Measurements from ENCODE around the gene XCL1. TPM values are rescaled to one million over a fixed set of nuclear protein-coding genes. Genes with fewer than 3 reads are reported as not detected.

XCL1 gene
- total RNA-seq, 4 donors from 2014 or later = 0.42 to 1.2 (median 0.91) TPM; not detected in 1

DNA sequence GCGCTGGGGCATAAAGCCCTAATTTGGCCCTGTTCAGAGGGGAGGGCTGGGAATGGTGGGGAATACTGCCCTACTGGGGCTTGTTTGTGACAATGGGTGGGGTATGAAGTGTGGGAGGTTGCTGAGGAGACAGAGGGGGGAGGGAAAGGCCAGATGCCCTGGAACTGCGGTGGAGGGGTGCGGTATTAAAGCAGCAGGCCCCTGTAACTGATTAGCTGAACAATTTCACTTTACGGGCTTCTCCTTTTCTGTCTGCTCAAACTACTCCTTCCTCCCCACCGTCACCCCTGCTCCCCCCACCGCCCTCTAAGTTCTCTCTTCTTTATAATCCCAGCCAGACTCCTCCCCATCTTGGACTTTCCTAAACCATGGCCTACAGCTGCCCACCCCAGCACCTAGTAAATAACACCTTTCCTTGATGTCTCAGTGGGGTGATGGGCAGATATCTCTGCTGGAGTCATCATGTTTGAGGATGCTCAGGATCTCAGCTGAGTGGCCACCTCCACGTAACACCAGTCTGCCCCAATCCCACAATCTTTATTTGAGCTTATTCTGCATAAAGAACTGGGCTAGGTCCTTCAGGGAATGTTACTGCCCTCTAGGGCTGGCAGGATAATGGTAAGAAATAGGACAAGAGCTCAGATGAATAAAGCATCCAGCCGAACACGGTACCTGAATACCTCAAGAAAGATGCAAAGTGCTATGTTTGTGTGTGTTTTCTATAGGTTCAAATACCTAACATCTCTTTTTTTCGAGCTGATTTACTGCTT is 33.5 kb downstream of the XCL1 start:
- Histone ChIP-seq H3K27ac (replicated peaks in 1 of 4) (peak overlapping the region; percentile 55 to 73 (median 64)), H3K36me3 (no peaks in the 10 kb centered on the region), H3K27me3 (no peaks in the 10 kb centered on the region), H3K4me1 (peaks cover 42 to 55% (median 51%) of the 10 kb centered on the region in 4 donors), H3K9me3 (no peaks in the 10 kb centered on the region), H3K4me3 (no peak overlapping the region)
- 58% methylated on average over 10 of the region's 10 CpGs for WGBS
- DNase-seq (ENCODE audit: extremely low spot score) = peak; percentile 57
- intact Hi-C loops (cut with DNase I) = loop anchor here (5.0 to 10.0 kb wide), 4 partner anchors 175 to 525 kb away; no protein-coding TSS in a partner anchor
- TF ChIP-seq, protein P1, sequence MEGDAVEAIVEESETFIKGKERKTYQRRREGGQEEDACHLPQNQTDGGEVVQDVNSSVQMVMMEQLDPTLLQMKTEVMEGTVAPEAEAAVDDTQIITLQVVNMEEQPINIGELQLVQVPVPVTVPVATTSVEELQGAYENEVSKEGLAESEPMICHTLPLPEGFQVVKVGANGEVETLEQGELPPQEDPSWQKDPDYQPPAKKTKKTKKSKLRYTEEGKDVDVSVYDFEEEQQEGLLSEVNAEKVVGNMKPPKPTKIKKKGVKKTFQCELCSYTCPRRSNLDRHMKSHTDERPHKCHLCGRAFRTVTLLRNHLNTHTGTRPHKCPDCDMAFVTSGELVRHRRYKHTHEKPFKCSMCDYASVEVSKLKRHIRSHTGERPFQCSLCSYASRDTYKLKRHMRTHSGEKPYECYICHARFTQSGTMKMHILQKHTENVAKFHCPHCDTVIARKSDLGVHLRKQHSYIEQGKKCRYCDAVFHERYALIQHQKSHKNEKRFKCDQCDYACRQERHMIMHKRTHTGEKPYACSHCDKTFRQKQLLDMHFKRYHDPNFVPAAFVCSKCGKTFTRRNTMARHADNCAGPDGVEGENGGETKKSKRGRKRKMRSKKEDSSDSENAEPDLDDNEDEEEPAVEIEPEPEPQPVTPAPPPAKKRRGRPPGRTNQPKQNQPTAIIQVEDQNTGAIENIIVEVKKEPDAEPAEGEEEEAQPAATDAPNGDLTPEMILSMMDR (IDR thresholded peaks at IDR 0.05) = peak in 2 of 3 experiments; percentile 8 to 24
- no peak for TF ChIP-seq EP300 (IDR thresholded peaks at IDR 0.05)
- no peak for TF ChIP-seq POLR2A (IDR thresholded peaks at IDR 0.05; ENCODE audit: low read depth)

DNA sequence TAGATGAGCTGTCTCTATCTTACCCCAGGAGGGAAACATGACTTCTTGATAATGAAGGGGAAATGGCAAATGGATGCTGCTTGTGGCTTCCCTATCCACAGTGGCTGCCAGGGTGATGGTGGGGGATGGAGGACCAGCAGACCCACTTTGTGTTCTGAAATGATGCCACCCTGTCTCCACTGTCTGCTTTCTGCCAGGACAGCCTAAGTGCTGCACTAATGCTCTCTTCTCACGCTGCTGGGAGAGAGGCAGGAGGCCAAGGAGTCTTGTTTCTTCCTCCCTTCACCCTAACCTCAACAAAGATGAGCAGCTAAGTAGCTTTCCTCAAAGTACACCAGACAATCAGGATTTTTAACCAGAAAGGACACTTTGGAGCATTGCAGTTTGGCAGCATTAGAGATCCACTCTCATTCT is 36.6 kb downstream of the XCL1 start:
- H3K36me3 ChIP-seq = no peaks in the 10 kb centered on the region
- peak overlapping the region; percentile 42 to 70 (median 66) for H3K27ac ChIP-seq (replicated peaks in 1 of 4)
- H3K9me3 ChIP-seq = no peaks in the 10 kb centered on the region
- H3K4me3 ChIP-seq = no peak overlapping the region
- H3K27me3 ChIP-seq = no peaks in the 10 kb centered on the region
- peaks cover 33 to 51% (median 49%) of the 10 kb centered on the region in 4 donors for H3K4me1 ChIP-seq
- intact Hi-C loops (cut with DNase I) = loop anchor here (5.0 to 10.0 kb wide), 2 partner anchors 172 to 489 kb away; no protein-coding TSS in a partner anchor
- no peak for TF ChIP-seq EP300 (IDR thresholded peaks at IDR 0.05)
- TF ChIP-seq POLR2AphosphoS5 (IDR thresholded peaks at IDR 0.05) = no peak
- no peak for TF ChIP-seq POLR2A (IDR thresholded peaks at IDR 0.05; ENCODE audit: low read depth)
- WGBS = no CpG with 5 or more reads among the region's 1 CpG
- DNase-seq (ENCODE audit: extremely low spot score) = peak; percentile 66

DNA sequence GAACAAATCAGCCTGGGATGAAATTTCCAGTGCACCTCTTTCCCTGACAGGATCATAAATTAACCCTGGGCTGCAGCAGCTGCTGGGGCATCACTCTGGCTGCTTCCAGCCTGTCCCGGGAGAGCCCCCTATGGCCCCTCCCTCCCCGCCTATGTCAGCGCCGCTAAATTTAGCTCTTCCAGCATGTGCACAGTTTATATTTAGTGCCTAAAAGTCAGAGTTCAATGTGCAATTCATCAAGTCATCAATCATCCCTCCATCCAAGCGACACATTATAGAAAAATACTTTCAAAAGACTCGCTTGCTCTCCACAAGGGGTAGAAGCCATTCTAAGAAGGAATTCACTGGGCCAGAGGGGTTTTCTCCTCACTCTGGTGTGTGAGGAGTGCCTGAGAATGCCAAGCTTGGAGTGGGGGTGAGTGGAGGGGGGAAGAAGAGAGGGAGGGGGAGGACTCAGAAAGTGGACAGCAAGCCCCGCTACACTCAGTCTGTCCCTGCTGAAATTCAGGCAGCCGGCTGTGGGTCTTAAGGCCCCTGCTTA is 37.4 kb downstream of the XCL1 start:
- Histone ChIP-seq H3K4me1 (peaks cover 28 to 44% (median 42%) of the 10 kb centered on the region in 4 donors), H3K36me3 (no peaks in the 10 kb centered on the region), H3K9me3 (no peaks in the 10 kb centered on the region), H3K4me3 (no peak overlapping the region), H3K27me3 (no peaks in the 10 kb centered on the region), H3K27ac (replicated peaks in 1 of 4) (peak overlapping the region; percentile 42 to 70 (median 66))
- DNase-seq (ENCODE audit: extremely low spot score) = peak; percentile 86
- WGBS = 22% methylated on average over 8 of the region's 8 CpGs
- intact Hi-C loops (cut with DNase I) = loop anchor here (5.0 to 10.0 kb wide), 2 partner anchors 171 to 489 kb away; no protein-coding TSS in a partner anchor
- peak; percentile 27 to 63 for TF ChIP-seq POLR2AphosphoS5 (IDR thresholded peaks at IDR 0.05)
- peak; percentile 13 for TF ChIP-seq EP300 (IDR thresholded peaks at IDR 0.05)
- TF ChIP-seq, protein P1 (IDR thresholded peaks at IDR 0.05) = no peak
- no peak for TF ChIP-seq POLR2A (IDR thresholded peaks at IDR 0.05; ENCODE audit: low read depth)

DNA sequence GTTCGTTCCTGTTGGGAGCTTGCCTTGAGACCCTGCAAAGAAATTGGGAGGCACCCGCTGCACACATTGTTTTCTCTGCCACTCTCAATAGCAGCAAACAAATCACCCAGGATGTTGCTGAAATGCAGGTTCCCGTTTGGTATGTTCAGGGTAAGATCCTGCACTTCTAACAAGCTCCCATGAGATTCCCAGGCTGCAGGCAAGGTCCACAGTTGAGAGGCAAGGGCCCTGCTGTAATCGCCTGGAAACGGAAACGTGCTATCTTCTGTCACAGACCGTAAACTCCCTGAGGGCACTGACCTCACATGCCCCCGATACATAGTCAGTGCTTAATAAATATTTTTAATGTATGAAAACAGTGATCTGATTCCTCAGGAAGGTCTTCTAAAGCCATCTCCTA is 37.8 kb downstream of the XCL1 start:
- Histone ChIP-seq H3K9me3 (no peaks in the 10 kb centered on the region), H3K27me3 (no peaks in the 10 kb centered on the region), H3K27ac (replicated peaks in 1 of 4) (peak overlapping the region; percentile 42 to 70 (median 66)), H3K36me3 (no peaks in the 10 kb centered on the region), H3K4me3 (no peak overlapping the region), H3K4me1 (peaks cover 27 to 39% (median 37%) of the 10 kb centered on the region in 4 donors)
- intact Hi-C loops (cut with DNase I) = loop anchor here (5.0 to 10.0 kb wide), 2 partner anchors 171 to 488 kb away; no protein-coding TSS in a partner anchor
- DNase-seq (ENCODE audit: extremely low spot score) = peak; percentile 79
- TF ChIP-seq EP300 (IDR thresholded peaks at IDR 0.05) = no peak
- no peak for TF ChIP-seq POLR2A (IDR thresholded peaks at IDR 0.05; ENCODE audit: low read depth)
- TF ChIP-seq, protein P1 (IDR thresholded peaks at IDR 0.05) = no peak
- no peak for TF ChIP-seq POLR2AphosphoS5 (IDR thresholded peaks at IDR 0.05)
- 58% methylated on average over 8 of the region's 8 CpGs for WGBS

DNA sequence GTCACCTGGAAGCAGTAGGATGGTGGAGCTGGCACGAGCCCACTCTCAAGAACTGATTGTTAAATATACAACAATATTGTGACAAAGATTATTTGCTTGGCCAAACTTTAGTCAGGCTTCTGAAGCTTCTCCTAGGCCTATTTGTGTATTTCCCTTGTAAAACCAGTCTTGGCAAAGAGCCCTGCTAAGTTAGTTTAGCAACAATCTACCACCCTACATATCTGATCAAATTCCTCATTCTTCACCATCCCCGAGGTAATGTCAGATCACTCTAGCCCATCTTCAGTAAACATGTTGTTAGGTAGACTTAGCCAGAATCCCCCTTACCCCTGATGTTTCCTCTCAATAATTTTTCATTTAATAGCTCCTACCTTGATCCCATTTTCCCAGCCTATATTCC is 39.6 kb downstream of the XCL1 start:
- Histone ChIP-seq H3K4me1 (peaks cover 20 to 33% (median 29%) of the 10 kb centered on the region in 4 donors), H3K36me3 (no peaks in the 10 kb centered on the region), H3K27me3 (no peaks in the 10 kb centered on the region), H3K9me3 (no peaks in the 10 kb centered on the region), H3K4me3 (no peak overlapping the region), H3K27ac (replicated peaks in 1 of 4) (no peak overlapping the region)
- WGBS = 74% methylated on average over 2 of the region's 2 CpGs
- no peak for DNase-seq (ENCODE audit: extremely low spot score)
- no peak for TF ChIP-seq POLR2A (IDR thresholded peaks at IDR 0.05; ENCODE audit: low read depth)
- no peak for TF ChIP-seq POLR2AphosphoS5 (IDR thresholded peaks at IDR 0.05)
- TF ChIP-seq, protein P1 (IDR thresholded peaks at IDR 0.05) = no peak
- TF ChIP-seq EP300 (IDR thresholded peaks at IDR 0.05) = no peak
- intact Hi-C loops (cut with DNase I) = loop anchor here (10.0 kb wide), 1 partner anchor 169 kb away; no protein-coding TSS in a partner anchor
